ENCODE data around the gene CHD2.

Gene CHD2

DNA sequence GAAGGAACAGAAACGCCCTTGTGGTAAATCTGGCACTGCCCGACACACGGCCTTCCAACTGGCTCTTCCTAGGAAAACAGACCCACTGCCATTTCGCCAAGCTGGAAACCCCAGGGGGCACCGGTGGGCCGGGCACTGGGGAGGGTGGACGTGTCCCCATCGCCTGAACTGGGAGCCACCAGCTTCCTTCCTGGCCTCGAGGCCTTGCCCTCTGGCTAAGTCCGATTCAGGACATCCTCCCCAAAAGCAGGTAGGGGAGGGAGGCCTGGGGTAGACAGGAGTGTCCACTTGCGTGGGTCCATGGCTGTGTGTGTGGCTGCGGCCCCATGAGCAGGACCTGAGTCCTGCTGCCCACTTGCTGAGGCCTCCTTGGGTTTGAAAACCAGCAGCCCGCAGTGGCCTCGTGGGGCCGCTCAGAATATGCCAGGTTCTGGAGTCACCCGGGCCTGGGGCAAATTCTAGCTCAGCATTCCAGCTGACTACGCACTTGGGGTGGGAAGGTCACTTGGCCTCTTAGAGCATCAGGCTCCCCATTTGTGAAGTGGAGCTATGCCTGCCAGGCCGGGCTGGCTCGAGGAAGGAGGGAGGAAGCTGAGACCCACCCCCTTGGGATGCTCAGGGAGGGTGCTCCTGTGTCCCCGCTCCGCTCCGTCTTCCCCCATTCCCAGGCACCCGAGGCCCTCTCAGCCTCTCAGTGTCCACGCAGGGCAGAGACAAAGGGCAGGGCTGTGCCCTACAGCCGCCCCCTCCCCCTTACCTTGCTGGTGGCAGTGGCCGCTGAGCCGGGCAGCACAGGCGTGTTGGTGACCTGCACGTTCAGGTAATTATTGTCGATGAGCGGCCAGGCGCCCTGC, 151.3 kb downstream of the CHD2 start:
- no peak for ATAC-seq
- no peak for TF ChIP-seq OSR1 (CRISPR knock-in tag; IDR thresholded peaks at IDR 0.05)
- no peak for TF ChIP-seq ZNF70 (CRISPR knock-in tag; IDR thresholded peaks at IDR 0.05)
- no peak for TF ChIP-seq ZFP3 (CRISPR knock-in tag; IDR thresholded peaks at IDR 0.05)
- no peak for TF ChIP-seq GLIS3 (CRISPR knock-in tag; IDR thresholded peaks at IDR 0.05)
- no peak for TF ChIP-seq ZFP30 (CRISPR knock-in tag; IDR thresholded peaks at IDR 0.05)
- no peak for TF ChIP-seq PPARA (CRISPR knock-in tag; IDR thresholded peaks at IDR 0.05; ENCODE audit: borderline replicate concordance)
- no peak for TF ChIP-seq ESRRG (CRISPR knock-in tag; IDR thresholded peaks at IDR 0.05)
- no peak for TF ChIP-seq TOX (CRISPR knock-in tag; IDR thresholded peaks at IDR 0.05; ENCODE audit: borderline replicate concordance)
- no peak for TF ChIP-seq SNAI2 (CRISPR knock-in tag; IDR thresholded peaks at IDR 0.05)

GRCh38 chr15:93052090-93052879, 152.2 kb downstream of the CHD2 start:
- peak; percentile 43; the same call in 2 of the 3 replicates for ATAC-seq
- TF ChIP-seq CREB5 (CRISPR knock-in tag; IDR thresholded peaks at IDR 0.05; ENCODE audit: low read depth), result no peak
- TF ChIP-seq ISL1 (CRISPR knock-in tag; IDR thresholded peaks at IDR 0.05), result no peak
- no peak for TF ChIP-seq CSDC2 (CRISPR knock-in tag; IDR thresholded peaks at IDR 0.05)
- TF ChIP-seq POU6F1 (CRISPR knock-in tag; IDR thresholded peaks at IDR 0.05; ENCODE audit: borderline replicate concordance, low read depth), result no peak
- no peak for TF ChIP-seq TCF4 (CRISPR knock-in tag; IDR thresholded peaks at IDR 0.05; ENCODE audit: borderline replicate concordance)
- no peak for TF ChIP-seq ZNF70 (CRISPR knock-in tag; IDR thresholded peaks at IDR 0.05)
- no peak for TF ChIP-seq OSR1 (CRISPR knock-in tag; IDR thresholded peaks at IDR 0.05)
- TF ChIP-seq ZFP3 (CRISPR knock-in tag; IDR thresholded peaks at IDR 0.05), result no peak
- TF ChIP-seq RARB (CRISPR knock-in tag; IDR thresholded peaks at IDR 0.05), result no peak
- TF ChIP-seq, protein P1, sequence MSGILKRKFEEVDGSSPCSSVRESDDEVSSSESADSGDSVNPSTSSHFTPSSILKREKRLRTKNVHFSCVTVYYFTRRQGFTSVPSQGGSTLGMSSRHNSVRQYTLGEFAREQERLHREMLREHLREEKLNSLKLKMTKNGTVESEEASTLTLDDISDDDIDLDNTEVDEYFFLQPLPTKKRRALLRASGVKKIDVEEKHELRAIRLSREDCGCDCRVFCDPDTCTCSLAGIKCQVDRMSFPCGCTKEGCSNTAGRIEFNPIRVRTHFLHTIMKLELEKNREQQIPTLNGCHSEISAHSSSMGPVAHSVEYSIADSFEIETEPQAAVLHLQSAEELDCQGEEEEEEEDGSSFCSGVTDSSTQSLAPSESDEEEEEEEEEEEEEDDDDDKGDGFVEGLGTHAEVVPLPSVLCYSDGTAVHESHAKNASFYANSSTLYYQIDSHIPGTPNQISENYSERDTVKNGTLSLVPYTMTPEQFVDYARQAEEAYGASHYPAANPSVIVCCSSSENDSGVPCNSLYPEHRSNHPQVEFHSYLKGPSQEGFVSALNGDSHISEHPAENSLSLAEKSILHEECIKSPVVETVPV (CRISPR knock-in tag; IDR thresholded peaks at IDR 0.05), result no peak
- TF ChIP-seq ZNF565 (CRISPR knock-in tag; conservative IDR thresholded peaks at IDR 0.05; ENCODE audit: low read depth), result no peak
- TF ChIP-seq PATZ1 (CRISPR knock-in tag; IDR thresholded peaks at IDR 0.05; ENCODE audit: borderline replicate concordance), result no peak
- no peak for TF ChIP-seq GLIS3 (CRISPR knock-in tag; IDR thresholded peaks at IDR 0.05)

DNA sequence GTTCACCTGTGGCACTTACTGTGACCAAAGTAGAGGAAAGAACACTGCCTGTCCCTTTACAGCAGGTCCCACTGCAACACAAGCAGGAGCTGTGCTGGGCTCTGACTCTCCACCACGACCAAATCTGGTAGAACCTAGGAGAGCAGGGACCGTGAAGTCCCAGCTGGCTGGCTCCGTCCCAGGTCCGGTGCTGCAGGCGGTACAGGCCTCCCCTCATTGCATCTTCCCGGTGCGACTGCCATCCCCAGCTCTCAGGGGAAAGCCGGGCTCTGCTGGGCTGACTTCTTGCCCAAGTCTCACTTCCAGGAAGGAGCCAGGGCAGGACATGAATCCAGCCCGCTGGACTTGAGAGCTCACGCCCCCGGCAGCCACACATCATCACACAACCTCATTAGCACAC, 155.1 kb downstream of the CHD2 start:
- TF ChIP-seq ZNF8 (CRISPR knock-in tag; IDR thresholded peaks at IDR 0.05), result no peak
- TF ChIP-seq, protein P2, sequence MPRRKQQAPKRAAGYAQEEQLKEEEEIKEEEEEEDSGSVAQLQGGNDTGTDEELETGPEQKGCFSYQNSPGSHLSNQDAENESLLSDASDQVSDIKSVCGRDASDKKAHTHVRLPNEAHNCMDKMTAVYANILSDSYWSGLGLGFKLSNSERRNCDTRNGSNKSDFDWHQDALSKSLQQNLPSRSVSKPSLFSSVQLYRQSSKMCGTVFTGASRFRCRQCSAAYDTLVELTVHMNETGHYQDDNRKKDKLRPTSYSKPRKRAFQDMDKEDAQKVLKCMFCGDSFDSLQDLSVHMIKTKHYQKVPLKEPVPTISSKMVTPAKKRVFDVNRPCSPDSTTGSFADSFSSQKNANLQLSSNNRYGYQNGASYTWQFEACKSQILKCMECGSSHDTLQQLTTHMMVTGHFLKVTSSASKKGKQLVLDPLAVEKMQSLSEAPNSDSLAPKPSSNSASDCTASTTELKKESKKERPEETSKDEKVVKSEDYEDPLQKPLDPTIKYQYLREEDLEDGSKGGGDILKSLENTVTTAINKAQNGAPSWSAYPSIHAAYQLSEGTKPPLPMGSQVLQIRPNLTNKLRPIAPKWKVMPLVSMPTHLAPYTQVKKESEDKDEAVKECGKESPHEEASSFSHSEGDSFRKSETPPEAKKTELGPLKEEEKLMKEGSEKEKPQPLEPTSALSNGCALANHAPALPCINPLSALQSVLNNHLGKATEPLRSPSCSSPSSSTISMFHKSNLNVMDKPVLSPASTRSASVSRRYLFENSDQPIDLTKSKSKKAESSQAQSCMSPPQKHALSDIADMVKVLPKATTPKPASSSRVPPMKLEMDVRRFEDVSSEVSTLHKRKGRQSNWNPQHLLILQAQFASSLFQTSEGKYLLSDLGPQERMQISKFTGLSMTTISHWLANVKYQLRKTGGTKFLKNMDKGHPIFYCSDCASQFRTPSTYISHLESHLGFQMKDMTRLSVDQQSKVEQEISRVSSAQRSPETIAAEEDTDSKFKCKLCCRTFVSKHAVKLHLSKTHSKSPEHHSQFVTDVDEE (CRISPR knock-in tag; IDR thresholded peaks at IDR 0.05), result no peak
- TF ChIP-seq RARB (CRISPR knock-in tag; IDR thresholded peaks at IDR 0.05), result no peak
- no peak for TF ChIP-seq SNAI2 (CRISPR knock-in tag; IDR thresholded peaks at IDR 0.05)
- no peak for TF ChIP-seq TOX (CRISPR knock-in tag; IDR thresholded peaks at IDR 0.05; ENCODE audit: borderline replicate concordance)
- TF ChIP-seq ZNF70 (CRISPR knock-in tag; IDR thresholded peaks at IDR 0.05), result no peak

More for the DNA sequence above, 155.1 kb downstream of the CHD2 start:
- no peak for ATAC-seq
